ENCODE data around the gene AMDHD2.
"Not testable (repeated sequence)": the region's sequence is repeated elsewhere in the genome, so short reads cannot be mapped to it uniquely, and the experiment has no call there.

AMDHD2 gene

GRCh38 chr16:2533912-2534311 lies 13.7 kb downstream of the AMDHD2 start:
- no peak for DNase-seq (ENCODE audit: low read depth in 2 of 2)

GRCh38 chr16:2534335-2534734 lies 14.2 kb downstream of the AMDHD2 start:
- not testable (repeated sequence) for DNase-seq (ENCODE audit: low read depth in 2 of 2)

- DNase-seq (ENCODE audit: low read depth in 2 of 2), result no peak
These were observed 15.4 kb downstream of the AMDHD2 start for GRCh38 chr16:2535625-2536013.

- peak; percentile 83 to 91 for DNase-seq (ENCODE audit: low read depth in 2 of 2)
These were observed 17.5 kb downstream of the AMDHD2 start, which contains the start of gene PDPK1 for GRCh38 chr16:2537451-2538379. TSS of gene PDPK1 (plus strand) at chr16:2538021. CDS start at chr16:2538113, 92 bp downstream.

GRCh38 chr16:2539192-2539844 lies 19.1 kb downstream of the AMDHD2 start:
- not testable (repeated sequence) for DNase-seq (ENCODE audit: low read depth in 2 of 2)

- not testable (repeated sequence) for DNase-seq (ENCODE audit: low read depth in 2 of 2)
These were observed 19.8 kb downstream of the AMDHD2 start for GRCh38 chr16:2539845-2540458.

GRCh38 chr16:2540912-2541311 lies 20.7 kb downstream of the AMDHD2 start:
- DNase-seq (ENCODE audit: low read depth in 2 of 2), result not testable (repeated sequence)

GRCh38 chr16:2541409-2541808 lies 21.2 kb downstream of the AMDHD2 start:
- DNase-seq (ENCODE audit: low read depth in 2 of 2), result not testable (repeated sequence)

GRCh38 chr16:2543771-2544170 lies 23.6 kb downstream of the AMDHD2 start:
- not testable (repeated sequence) for DNase-seq (ENCODE audit: low read depth in 2 of 2)

- not testable (repeated sequence) for DNase-seq (ENCODE audit: low read depth in 2 of 2)
These were observed 30.2 kb downstream of the AMDHD2 start for GRCh38 chr16:2550283-2550878.

- not testable (repeated sequence) for DNase-seq (ENCODE audit: low read depth in 2 of 2)
These were observed 31.3 kb downstream of the AMDHD2 start for GRCh38 chr16:2551420-2551889.

GRCh38 chr16:2554709-2555425 lies 34.7 kb downstream of the AMDHD2 start:
- DNase-seq (ENCODE audit: low read depth in 2 of 2), result not testable (repeated sequence)

GRCh38 chr16:2557150-2557549 lies 37.0 kb downstream of the AMDHD2 start:
- not testable (repeated sequence) for DNase-seq (ENCODE audit: low read depth in 2 of 2)

GRCh38 chr16:2560131-2560797 lies 40.1 kb downstream of the AMDHD2 start:
- DNase-seq (ENCODE audit: low read depth in 2 of 2), result not testable (repeated sequence)

GRCh38 chr16:2560798-2561133 lies 40.6 kb downstream of the AMDHD2 start:
- peak; percentile 24 to 41 for DNase-seq (ENCODE audit: low read depth in 2 of 2)

GRCh38 chr16:2567506-2567905 lies 47.3 kb downstream of the AMDHD2 start:
- not testable (repeated sequence) for DNase-seq (ENCODE audit: low read depth in 2 of 2)

GRCh38 chr16:2568573-2568972 lies 48.4 kb downstream of the AMDHD2 start:
- DNase-seq (ENCODE audit: low read depth in 2 of 2), result not testable (repeated sequence)

GRCh38 chr16:2572704-2573103 lies 52.5 kb downstream of the AMDHD2 start:
- not testable (repeated sequence) for DNase-seq (ENCODE audit: low read depth in 2 of 2)

GRCh38 chr16:2575839-2576238 lies 55.7 kb downstream of the AMDHD2 start:
- not testable (repeated sequence) for DNase-seq (ENCODE audit: low read depth in 2 of 2)

- DNase-seq (ENCODE audit: low read depth in 2 of 2), result not testable (repeated sequence)
These were observed 56.9 kb downstream of the AMDHD2 start for GRCh38 chr16:2577044-2577443.
